ENCODE results near the gene ASCL3. TPM values are rescaled to one million over a fixed set of nuclear protein-coding genes. Genes with fewer than 3 reads are reported as not detected.

The ASCL3 gene
- total and polyA plus RNA-seq, 10 of the 15 experiments (the other 5 are each of a cell fraction or from before 2014, with no cell fraction given) = not detected

DNA sequence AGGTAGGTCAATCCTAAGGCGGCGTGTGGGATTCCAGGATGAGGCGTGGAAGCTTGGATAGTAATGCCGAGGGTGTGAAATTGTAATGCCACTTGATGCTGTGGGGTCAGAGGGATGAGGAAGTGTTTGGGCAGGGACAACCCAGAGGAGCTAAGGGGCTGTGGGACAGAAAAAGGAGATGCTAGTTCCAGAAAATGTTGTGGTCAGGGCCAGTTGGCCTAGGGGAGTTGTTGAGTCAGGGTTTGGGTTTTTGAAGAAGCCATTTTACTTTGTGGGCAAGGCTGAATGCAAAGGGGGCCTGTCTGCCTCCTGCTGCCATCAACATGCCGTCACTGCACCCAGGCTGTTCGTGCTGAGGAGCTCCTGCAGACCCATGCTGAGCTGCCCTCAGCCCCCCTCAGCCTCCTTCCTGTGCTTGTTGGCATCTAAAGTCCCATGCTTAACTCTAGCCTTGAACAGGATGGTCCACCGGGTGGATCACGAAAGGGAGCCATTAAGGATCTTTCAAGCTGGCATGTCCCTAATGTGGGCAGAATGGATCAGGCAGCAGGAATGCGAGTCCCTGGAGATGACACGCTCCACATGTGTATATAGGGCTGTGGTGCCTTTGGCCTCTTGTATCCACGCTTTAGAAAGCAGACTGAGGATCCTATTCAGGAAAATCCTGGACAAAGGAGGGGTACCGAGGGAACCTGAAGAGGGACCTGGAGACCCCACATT is 12.2 kb downstream of the ASCL3 start:
- POLR2A ChIA-PET = interaction anchor here (0.6 kb wide), 1 partner anchor 10 kb away, joined by 3 read pairs; no protein-coding TSS in a partner anchor

More for the DNA sequence above, 12.2 kb downstream of the ASCL3 start:
- RAD21 ChIA-PET (ENCODE audit: unreplicated experiment) = no interaction called here
- no TSS peak for BruUV-seq (replicated peaks)
- CTCF ChIA-PET = interaction anchor here (0.8 to 1.4 kb wide), 4 partner anchors 17 to 65 kb away, joined by 3 to 4 read pairs (median 4); no protein-coding TSS in a partner anchor
- intact Hi-C loops (cut with micrococcal nuclease; ENCODE audit: unreplicated experiment) (no loop called here), in situ Hi-C loops (cut with MboI) (no loop called here)
- H3K4me2 ChIP-seq (ENCODE audit: control insufficient read depth, insufficient read depth) = no peak overlapping the region
- WGBS (ENCODE audit: insufficient coverage, insufficient replicate concordance, low lambda C conversion rate, missing lambda C conversion rate) = 80% methylated on average over 12 of the region's 12 CpGs
- H3K9me3 ChIP-seq (replicated peaks; ENCODE audit: control insufficient read depth, insufficient read depth, low read length) = no peaks in the 10 kb centered on the region
- H2AFZ ChIP-seq (ENCODE audit: control insufficient read depth, low read depth, low read length) = no peak overlapping the region
- FAIRE-seq (no peak), ATAC-seq (no peak), DNase-seq (ENCODE audit: low read depth, low spot score) (no peak)
- H3K27ac ChIP-seq (ENCODE audit: control insufficient read depth, insufficient read depth) = no peak overlapping the region
- TF ChIP-seq BCL3 (IDR thresholded peaks at IDR 0.05; ENCODE audit: borderline replicate concordance, insufficient read depth, low read depth, low read length, poor library complexity, severe bottlenecking) (no peak), ZZZ3 (IDR thresholded peaks at IDR 0.05; ENCODE audit: control insufficient read depth, insufficient read length, low read depth) (no peak)
- SMC1A ChIA-PET (ENCODE audit: uncharacterized antibody, unreplicated experiment) = no interaction called here
- H4K20me1 ChIP-seq (ENCODE audit: control insufficient read depth, insufficient read depth) = no peaks in the 10 kb centered on the region
- H3K4me3 ChIP-seq = no peak overlapping the region
- no peak overlapping the region for H3K9ac ChIP-seq (ENCODE audit: control insufficient read depth, insufficient read depth, low read length)
- no peaks in the 10 kb centered on the region for H3K36me3 ChIP-seq (ENCODE audit: control insufficient read depth in 2 of 2, insufficient read depth in 2 of 2, low read length in 1 of 2)
- no peaks in the 10 kb centered on the region for H3K4me1 ChIP-seq (ENCODE audit: control insufficient read depth, insufficient read depth, low read length)
- H3K79me2 ChIP-seq (ENCODE audit: control insufficient read depth, insufficient read depth, low read length) = no peaks in the 10 kb centered on the region
- no peaks in the 10 kb centered on the region for H3K27me3 ChIP-seq (replicated peaks in 1 of 2; ENCODE audit: control insufficient read depth in 2 of 2, insufficient read depth in 2 of 2, low read length in 1 of 2)
